SU-DHL-6 (cell line): ENCODE measurements around the gene TMTC1.

Experiments used
- H2AFZ ChIP-seq: fragments of 200-600 bp; sonication (generic); 2 replicates; pipeline ENCODE4 v1.6.1; 2014; ENCODE audit warnings: low read depth, mild to moderate bottlenecking, moderate library complexity, mixed read lengths, antibody characterized with exemption, low read length; ENCODE audit not compliant: severe bottlenecking
- H3F3A ChIP-seq: fragments of 200-600 bp; shearing (Covaris generic); 2 replicates; pipeline ENCODE4 v1.6.0; 2016; ENCODE audit warnings: antibody characterized with exemption, mild to moderate bottlenecking; ENCODE audit not compliant: insufficient read depth
- H3K27ac ChIP-seq: fragments of 200-600 bp; sonication (generic); 2 replicates; pipeline ENCODE4 v1.5.1; 2016; ENCODE audit warnings: low read depth, mild to moderate bottlenecking, low read length, moderate library complexity, mixed read lengths
- H3K27me3 ChIP-seq: fragments of 200-600 bp; sonication (generic), shearing (Covaris generic); 2 replicates; pipeline ENCODE4 v1.6.0; 2014; ENCODE audit warnings: mild to moderate bottlenecking, low read length
- H3K36me3 ChIP-seq: fragments of 200-600 bp; sonication (generic); 2 replicates; pipeline ENCODE4 v1.6.1; 2014; ENCODE audit warnings: mild to moderate bottlenecking, low read length, mixed read lengths
- H3K4me2 ChIP-seq: fragments of 300-600, 200-600 bp; shearing (Covaris generic), sonication (generic); 2 replicates; pipeline ENCODE4 v1.6.0; 2014; ENCODE audit warnings: low read length, low read depth, mild to moderate bottlenecking; ENCODE audit not compliant: poor library complexity, severe bottlenecking
- H3K4me3 ChIP-seq: fragments of 200-600 bp; sonication (generic); 2 replicates; pipeline ENCODE4 v1.5.1; 2014; ENCODE audit warnings: antibody characterized with exemption, low read length, mild to moderate bottlenecking, mixed read lengths; ENCODE audit not compliant: insufficient read depth, poor library complexity, severe bottlenecking
- H3K79me2 ChIP-seq: fragments of 200-600 bp; sonication (generic); 2 replicates; pipeline ENCODE4 v1.6.1; 2014; ENCODE audit warnings: mild to moderate bottlenecking, low read length, moderate library complexity; ENCODE audit not compliant: insufficient read depth
- H3K9ac ChIP-seq: fragments of 200-600 bp; sonication (generic); 2 replicates; pipeline ENCODE4 v1.7.0; 2014; ENCODE audit warnings: mild to moderate bottlenecking, low read length
- H3K9me2 ChIP-seq: fragments of 200-600 bp; sonication (generic); replicated peaks from 2 replicates; pipeline ENCODE4 v1.6.1; 2014; ENCODE audit warnings: low read length; ENCODE audit not compliant: insufficient read depth
- H3K9me3 ChIP-seq: fragments of 200-600 bp; sonication (generic); 2 replicates; pipeline ENCODE4 v1.6.1; 2014; ENCODE audit warnings: low read length, mixed read lengths; ENCODE audit not compliant: insufficient read depth
- H4K20me1 ChIP-seq: fragments of 200-600 bp; sonication (generic); 2 replicates; pipeline ENCODE4 v1.6.1; 2014; ENCODE audit warnings: low read depth, mild to moderate bottlenecking, antibody characterized with exemption, low read length, moderate library complexity, mixed read lengths
- EZH2phosphoT487 ChIP-seq: fragments of 200-600 bp; sonication (generic), shearing (Covaris generic); conservative IDR thresholded peaks from 2 replicates; pipeline ENCODE4 v1.6.1; 2018; ENCODE audit warnings: mild to moderate bottlenecking, antibody characterized with exemption, low read length, moderate library complexity, mixed read lengths
- TF ChIP-seq, protein P1 (sequence below): fragments of 200-600 bp; sonication (generic); IDR thresholded peaks from one replicate; pipeline ENCODE4 v1.5.1; 2017; ENCODE audit warnings: antibody characterized with exemption, mild to moderate bottlenecking, low read length, moderate library complexity; ENCODE audit not compliant: insufficient read depth, poor library complexity, severe bottlenecking

The TMTC1 gene

DNA sequence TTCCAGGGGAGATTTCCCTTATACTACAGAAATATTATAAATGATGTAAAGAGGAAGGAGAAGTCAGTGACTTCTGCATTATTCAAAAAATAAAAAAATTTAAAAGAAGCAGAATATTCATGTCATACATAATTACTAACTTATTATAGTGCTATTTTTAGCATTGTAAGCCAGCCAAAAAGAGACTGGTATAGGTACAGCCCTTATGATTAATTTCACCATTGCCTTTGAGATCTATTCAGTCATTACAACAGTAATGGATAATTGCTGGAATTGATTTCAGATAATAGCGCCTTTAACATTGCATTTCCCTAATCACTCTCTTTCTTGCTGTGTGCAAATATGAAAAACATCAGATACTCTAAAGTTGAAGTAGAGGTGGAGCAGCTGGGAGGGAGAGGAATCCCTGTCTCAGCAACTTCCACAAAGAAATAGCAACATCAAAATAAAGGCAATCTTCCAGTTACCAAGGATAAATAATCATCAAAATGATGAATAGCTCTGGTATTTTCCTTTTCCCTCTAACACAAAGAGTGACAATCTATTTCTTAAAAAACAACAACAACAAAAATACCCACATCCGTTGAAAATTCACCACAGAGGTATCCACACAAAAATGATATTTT is 214.5 kb downstream of the TMTC1 start:
- Histone ChIP-seq H3K27ac (no peak overlapping the region), H3K27me3 (no peaks in the 10 kb centered on the region), H3K4me3 (no peak overlapping the region), H3K9ac (no peak overlapping the region), H3K36me3 (no peaks in the 10 kb centered on the region), H3K79me2 (no peaks in the 10 kb centered on the region), H3K9me3 (no peaks in the 10 kb centered on the region), H2AFZ (no peak overlapping the region), H4K20me1 (no peaks in the 10 kb centered on the region), H3F3A (no peaks in the 10 kb centered on the region), H3K9me2 (no peaks in the 10 kb centered on the region), H3K4me2 (no peak overlapping the region)
- TF ChIP-seq EZH2phosphoT487: no peak
- TF ChIP-seq, protein P1, sequence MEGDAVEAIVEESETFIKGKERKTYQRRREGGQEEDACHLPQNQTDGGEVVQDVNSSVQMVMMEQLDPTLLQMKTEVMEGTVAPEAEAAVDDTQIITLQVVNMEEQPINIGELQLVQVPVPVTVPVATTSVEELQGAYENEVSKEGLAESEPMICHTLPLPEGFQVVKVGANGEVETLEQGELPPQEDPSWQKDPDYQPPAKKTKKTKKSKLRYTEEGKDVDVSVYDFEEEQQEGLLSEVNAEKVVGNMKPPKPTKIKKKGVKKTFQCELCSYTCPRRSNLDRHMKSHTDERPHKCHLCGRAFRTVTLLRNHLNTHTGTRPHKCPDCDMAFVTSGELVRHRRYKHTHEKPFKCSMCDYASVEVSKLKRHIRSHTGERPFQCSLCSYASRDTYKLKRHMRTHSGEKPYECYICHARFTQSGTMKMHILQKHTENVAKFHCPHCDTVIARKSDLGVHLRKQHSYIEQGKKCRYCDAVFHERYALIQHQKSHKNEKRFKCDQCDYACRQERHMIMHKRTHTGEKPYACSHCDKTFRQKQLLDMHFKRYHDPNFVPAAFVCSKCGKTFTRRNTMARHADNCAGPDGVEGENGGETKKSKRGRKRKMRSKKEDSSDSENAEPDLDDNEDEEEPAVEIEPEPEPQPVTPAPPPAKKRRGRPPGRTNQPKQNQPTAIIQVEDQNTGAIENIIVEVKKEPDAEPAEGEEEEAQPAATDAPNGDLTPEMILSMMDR: no peak

DNA sequence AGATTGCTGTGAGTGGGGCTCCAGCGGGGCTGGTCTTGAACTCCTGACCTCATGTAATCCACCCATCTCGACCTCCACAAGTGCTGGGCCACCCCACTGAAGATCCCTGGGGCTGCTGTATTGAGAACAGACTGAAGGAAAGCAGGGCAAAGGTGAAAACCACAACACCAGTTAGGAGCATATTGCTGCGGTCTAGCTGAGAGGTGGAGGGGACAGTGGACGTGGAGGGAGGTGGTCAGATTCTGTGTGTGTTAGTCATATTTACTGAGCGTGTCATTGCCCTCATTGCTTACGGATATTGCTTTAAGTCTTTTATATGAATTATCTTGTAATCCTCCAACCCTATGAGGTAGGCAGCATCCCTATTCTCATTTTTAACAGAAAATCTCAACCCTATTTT is 217.3 kb downstream of the TMTC1 start:
- no peak for TF ChIP-seq EZH2phosphoT487
- TF ChIP-seq, protein P1: no peak
- H4K20me1 ChIP-seq: no peaks in the 10 kb centered on the region
- H3F3A ChIP-seq: no peaks in the 10 kb centered on the region
- no peaks in the 10 kb centered on the region for H3K27me3 ChIP-seq
- no peaks in the 10 kb centered on the region for H3K79me2 ChIP-seq
- no peaks in the 10 kb centered on the region for H3K36me3 ChIP-seq
- H3K9me3 ChIP-seq: no peaks in the 10 kb centered on the region
- no peak overlapping the region for H3K4me3 ChIP-seq
- no peak overlapping the region for H3K27ac ChIP-seq
- no peaks in the 10 kb centered on the region for H3K9me2 ChIP-seq
- no peak overlapping the region for H3K4me2 ChIP-seq
- H2AFZ ChIP-seq: no peak overlapping the region
- no peak overlapping the region for H3K9ac ChIP-seq

DNA sequence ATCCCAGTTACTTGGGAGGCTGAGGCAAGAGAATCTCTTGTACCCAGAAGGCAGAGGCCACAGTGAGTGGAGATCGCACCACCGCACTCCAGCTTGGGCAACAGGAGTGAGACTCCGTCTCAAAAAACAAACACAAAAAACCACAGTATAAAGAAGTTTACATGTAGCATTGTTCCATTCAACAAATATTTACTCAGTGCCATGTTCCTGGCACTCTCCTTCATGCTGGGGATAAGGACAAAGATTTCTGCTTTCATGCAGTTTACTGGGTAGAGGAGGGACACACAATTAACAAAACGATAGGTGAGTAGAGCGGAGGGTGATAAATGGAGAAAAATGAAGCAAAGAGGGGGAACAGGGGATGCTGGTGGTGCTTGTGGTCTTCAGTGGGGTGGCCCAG is 218.0 kb downstream of the TMTC1 start:
- Histone ChIP-seq H4K20me1 (no peaks in the 10 kb centered on the region), H3K9me3 (no peaks in the 10 kb centered on the region), H3K36me3 (no peaks in the 10 kb centered on the region), H3K79me2 (no peaks in the 10 kb centered on the region), H3K4me2 (no peak overlapping the region), H3K9ac (no peak overlapping the region), H3K4me3 (no peak overlapping the region), H2AFZ (no peak overlapping the region), H3K27ac (no peak overlapping the region), H3F3A (no peaks in the 10 kb centered on the region), H3K9me2 (no peaks in the 10 kb centered on the region), H3K27me3 (no peaks in the 10 kb centered on the region)
- no peak for TF ChIP-seq EZH2phosphoT487
- TF ChIP-seq, protein P1: no peak
